Retinal pigment epithelial cell (primary cell): ENCODE data around the gene ELMO3.
A peak's percentile ranks its signal among the peaks of the same experiment; 100 is the strongest.

Experiments used
- DNase-seq: peaks from one replicate; pipeline ENCODE4 v3.0.0-alpha.2; 2010; ENCODE audit warnings: low read depth
- H3K4me3 ChIP-seq: 2 replicates; pipeline ENCODE4 v1.5.1; 2011; ENCODE audit warnings: mild to moderate bottlenecking, low read length, control low read depth, moderate library complexity
- TF ChIP-seq, protein P1 (sequence below): conservative IDR thresholded peaks from 2 replicates; pipeline ENCODE4 v1.5.1; 2011; ENCODE audit warnings: low read depth, low read length, control low read depth, inconsistent platforms

Gene ELMO3

DNA sequence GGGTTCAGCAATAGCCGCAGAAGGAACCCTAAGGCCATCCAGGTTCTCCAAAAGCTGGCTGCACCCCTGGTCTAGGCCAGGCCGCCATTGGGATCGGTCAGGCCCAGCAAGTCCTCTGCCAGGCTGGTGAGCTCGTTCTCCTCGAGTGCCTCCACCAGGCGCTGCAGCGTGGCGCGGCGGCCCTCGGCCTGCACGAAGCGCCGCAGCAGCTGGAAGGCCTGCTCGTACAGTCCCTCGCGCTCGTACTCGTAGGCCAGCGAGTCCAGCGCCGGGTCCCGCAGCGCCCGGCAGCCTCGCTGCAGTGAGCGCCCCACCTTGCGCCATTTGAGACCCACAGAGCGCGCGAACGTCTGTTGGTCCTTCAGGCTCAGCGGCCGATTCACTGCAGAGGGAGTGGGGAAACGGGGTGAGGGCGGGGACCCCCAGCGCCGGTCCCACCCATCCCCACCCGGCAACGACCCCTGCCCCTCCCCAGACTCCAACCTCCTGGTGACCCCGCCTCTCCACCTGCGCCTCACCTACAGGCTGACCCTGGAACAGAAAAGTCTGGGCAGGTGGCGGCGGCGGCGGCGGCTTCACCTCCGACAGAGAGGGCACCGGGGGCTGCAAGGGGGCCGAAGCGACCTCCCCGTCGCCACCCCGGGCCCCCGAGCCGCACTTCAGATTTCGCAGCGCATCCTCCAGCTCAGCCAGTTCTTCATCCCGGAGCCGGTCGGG lies 44.2 kb upstream of the ELMO3 start:
- peak overlapping the region; percentile 20 for H3K4me3 ChIP-seq
- no peak for DNase-seq
- TF ChIP-seq, protein P1, sequence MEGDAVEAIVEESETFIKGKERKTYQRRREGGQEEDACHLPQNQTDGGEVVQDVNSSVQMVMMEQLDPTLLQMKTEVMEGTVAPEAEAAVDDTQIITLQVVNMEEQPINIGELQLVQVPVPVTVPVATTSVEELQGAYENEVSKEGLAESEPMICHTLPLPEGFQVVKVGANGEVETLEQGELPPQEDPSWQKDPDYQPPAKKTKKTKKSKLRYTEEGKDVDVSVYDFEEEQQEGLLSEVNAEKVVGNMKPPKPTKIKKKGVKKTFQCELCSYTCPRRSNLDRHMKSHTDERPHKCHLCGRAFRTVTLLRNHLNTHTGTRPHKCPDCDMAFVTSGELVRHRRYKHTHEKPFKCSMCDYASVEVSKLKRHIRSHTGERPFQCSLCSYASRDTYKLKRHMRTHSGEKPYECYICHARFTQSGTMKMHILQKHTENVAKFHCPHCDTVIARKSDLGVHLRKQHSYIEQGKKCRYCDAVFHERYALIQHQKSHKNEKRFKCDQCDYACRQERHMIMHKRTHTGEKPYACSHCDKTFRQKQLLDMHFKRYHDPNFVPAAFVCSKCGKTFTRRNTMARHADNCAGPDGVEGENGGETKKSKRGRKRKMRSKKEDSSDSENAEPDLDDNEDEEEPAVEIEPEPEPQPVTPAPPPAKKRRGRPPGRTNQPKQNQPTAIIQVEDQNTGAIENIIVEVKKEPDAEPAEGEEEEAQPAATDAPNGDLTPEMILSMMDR = no peak

- TF ChIP-seq, protein P1 = peak; percentile 72
- DNase-seq = no peak
- H3K4me3 ChIP-seq = peak overlapping the region; percentile 20
These were observed 43.4 kb upstream of the ELMO3 start for GRCh38 chr16:67155295-67156142.

- DNase-seq = no peak
- H3K4me3 ChIP-seq = no peak overlapping the region
These were observed 42.6 kb upstream of the ELMO3 start for GRCh38 chr16:67156143-67156844.

DNA sequence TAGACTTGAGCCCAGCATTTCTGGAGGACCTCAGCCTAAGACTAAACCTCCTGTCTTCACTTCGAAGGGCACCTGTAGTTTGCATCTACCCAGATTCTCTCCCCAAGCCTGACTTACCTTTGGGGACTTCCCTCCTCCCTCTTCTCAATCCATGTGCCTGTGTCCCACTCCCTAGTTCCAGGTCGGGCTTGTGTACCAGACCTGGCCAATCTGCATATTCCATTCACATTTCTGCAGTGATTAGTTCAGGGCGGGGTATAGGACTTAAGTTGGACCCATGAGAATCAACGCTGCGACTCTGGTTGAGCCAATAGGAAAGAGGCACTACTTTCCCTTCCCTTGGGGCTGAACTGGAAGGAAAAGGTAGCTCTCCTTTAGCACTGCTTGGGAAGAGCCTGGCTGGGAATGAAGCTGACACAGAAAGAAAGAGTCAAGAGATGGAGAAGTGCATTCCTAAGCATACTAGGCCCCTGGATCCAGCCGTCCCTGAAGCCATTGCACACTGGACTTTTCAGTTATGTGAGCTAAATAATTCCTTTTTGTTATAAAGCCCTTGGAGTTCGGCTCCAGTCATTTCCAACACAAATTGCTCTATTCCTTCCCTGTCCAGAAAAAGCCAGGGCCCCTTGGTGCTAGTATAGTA lies 41.7 kb upstream of the ELMO3 start:
- TF ChIP-seq, protein P1 = no peak
- DNase-seq = no peak
- H3K4me3 ChIP-seq = no peak overlapping the region

More at GRCh38 chr16:67156143-67156844, 42.6 kb upstream of the ELMO3 start:
- TF ChIP-seq, protein P1 = no peak

DNA sequence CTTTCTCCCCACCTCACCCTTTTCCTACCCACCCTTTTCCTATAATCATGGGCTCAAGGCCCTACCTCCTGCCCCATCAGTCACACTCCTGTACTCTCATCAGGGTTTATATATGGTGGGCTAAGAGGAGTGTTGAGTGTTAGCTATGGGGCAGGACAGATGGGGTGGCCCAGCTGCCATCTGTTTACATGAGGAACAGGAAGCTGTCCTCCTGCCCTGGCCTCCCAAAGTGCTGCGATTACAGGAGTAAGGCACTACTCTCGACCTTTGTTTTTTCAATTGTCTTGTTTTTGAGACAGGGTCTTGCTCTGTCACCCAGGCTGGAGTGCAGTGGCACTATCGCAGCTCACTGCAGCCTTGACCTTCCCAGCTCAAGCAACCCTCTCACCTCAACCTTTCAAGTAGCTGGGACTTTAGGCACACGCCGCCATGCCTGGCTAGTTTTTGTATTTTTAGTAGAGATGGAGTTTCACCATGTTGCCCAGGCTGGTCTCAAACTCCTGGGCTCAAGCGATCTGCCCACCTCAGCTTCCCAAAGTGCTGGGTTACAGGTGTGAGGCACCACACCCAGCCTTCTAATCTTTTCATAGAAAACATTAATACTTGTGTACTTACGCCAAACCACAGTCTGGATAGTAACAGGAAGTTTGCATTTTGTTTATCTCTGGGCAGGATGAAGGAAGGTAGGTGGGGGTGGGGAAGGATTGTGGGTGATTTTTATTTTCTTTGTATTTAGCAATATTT lies 40.9 kb upstream of the ELMO3 start:
- H3K4me3 ChIP-seq = no peak overlapping the region
- no peak for DNase-seq
- TF ChIP-seq, protein P1 = no peak
